HG02981 (cell line): ENCODE measurements around the gene ANKH.
"Not testable (repeated sequence)": the region's sequence is repeated elsewhere in the genome, so short reads cannot be mapped to it uniquely, and the experiment has no call there.

Experiments used
- ATAC-seq: cut with Tn5 transposase; IDR thresholded peaks from one replicate; pipeline ENCODE4 v1.9.1; 2021; ENCODE audit warnings: mild to moderate bottlenecking, moderate library complexity; ENCODE audit not compliant: unreplicated experiment

ANKH gene

DNA sequence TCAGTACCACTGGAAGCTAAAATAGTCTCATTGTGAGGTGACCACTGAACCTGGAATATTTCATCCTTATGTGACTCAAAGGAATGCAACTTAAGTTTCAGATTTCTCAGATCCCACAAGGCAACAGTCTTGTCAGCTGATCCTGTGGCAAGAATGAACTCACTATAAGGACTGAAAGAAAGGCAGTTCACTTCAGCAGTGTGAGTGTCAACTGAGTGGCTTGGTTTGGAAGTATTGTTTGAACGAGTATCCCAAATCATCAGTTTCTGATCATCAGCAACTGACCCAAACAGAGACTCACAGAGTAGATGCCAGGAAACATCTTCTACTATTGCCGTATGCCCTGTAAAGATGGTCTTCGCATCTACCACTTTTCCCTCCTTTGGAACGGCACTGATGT, 74.2 kb downstream of the ANKH start:
- not testable (repeated sequence) for ATAC-seq

DNA sequence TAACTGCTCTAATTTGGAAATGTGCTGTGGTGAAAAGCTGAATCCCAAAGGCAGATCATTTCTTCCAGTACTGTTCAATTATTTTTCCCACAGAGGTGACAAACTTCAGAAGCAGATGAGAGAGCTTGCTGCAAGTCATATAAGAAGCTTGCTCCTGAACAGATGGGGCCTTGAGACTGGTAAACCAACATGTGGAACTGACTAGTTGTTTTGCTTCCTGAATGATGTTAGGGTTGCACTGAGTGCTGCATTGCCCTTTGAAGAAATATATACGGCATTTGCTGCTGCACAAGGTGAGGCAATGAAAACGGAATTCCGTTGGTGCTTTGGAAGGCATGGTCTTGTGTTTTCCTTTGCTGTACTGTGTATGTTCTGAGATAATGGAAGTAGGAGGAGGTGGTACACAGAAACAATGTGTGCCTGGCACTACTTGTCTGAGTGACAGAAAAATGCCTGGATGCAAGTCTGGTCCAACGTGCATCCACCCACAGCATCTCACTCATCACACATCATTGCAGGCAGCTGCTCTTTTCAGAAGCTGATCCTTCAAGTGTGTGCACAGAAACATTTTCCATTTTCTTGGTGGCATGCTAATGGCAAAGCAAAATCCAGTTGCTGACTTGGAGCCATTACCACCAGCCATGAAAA, 76.9 kb downstream of the ANKH start:
- ATAC-seq, result no peak

- ATAC-seq, result no peak
Observed at GRCh38 chr5:14793851-14794250, 77.7 kb downstream of the ANKH start.

DNA sequence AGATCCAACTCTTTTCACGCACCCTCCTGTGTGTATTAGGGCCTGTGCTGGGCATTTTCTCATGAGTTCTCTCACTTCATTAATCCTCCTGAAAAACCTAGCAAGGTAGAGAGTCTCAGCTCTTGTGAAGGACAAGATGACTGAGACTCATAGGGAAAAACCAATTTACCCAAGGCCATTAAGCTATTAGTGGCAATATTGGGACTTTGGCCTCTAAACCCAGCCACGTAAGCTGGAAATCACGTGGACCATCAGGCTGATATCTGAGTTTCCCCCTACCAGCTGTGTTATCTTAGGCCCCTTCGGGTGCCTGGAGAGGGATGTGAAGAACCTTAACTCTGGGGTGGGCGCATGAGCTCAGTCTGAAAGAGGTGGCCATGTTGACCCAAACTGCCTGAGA, 80.7 kb downstream of the ANKH start:
- ATAC-seq, result no peak

DNA sequence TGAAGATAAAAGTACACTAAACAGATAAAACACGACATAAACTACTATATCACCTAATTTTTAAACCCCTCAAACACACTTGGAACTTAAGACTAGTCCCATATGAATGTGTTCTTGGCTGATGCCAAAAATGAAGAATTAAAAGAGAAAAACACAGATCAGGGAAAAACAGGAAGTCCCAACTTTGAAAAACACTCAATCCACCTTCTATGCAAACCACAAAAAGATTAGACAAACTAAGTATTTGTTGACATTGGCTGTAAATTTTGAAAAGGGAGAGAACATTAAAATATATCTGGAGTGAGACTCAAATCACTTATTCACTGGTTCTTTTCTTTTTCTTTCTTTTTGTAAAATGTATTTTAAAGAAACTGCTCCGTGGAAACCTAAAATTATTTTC, 81.4 kb downstream of the ANKH start:
- ATAC-seq, result no peak

DNA sequence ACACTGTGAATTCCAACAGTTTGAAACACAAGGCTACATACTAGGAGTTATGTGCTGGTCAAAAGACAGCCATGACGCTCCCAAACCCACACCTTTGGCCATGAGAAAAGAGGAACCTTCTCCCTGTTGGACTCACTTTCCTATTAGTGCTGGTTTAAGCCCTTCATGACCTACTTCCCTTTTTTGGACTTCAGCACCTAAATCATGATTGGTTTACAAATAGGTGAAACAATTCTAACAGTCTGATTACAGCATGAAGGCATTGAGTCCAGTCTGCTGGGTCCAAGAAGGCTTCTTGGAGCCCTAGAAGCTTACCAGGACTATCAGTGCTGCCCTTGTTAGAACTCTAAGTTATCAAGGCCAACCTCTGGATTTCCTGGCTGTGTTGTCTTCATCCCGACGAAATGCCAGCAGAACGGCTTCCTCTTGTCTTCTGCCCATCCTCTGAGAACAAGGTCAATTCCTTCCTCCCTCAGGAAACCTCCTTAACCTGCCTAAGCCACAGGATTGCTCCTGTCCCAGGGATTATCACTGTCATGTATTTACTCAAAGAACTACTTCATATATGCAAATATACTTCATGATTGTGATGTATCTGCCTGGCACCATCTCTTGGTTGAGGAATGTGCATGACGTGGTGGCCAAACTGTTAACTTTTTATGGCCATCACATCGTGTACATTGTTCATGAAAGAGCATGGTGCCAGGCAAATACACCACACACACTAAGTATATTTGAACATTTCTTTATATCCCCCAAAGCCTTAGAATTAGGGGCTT, 83.6 kb downstream of the ANKH start:
- ATAC-seq, result no peak

DNA sequence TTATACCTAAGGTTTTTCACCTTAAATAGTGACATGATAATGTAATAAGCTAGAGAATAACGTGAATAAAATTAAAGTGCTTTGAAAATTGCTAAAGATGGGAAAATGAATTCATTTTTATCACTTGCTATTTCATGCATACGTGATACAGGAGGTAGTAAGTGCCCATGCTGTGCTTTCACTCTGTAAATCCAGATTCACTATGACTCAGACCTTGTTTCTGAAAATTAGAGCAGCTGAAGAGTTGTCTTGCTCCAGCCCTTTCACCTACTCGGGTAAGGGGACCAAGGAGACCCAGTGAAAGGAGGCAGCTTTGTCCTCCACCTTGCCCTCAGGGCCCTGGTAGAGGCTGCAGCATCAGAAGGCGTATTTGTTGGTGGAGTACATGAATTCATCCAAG, 87.9 kb downstream of the ANKH start:
- peak; percentile 48 for ATAC-seq

GRCh38 chr5:14782591-14782990, 89.0 kb downstream of the ANKH start:
- no peak for ATAC-seq

- ATAC-seq, result no peak
Observed at GRCh38 chr5:14781106-14781505, 90.5 kb downstream of the ANKH start.

GRCh38 chr5:14779975-14780374, 91.6 kb downstream of the ANKH start:
- ATAC-seq, result no peak

DNA sequence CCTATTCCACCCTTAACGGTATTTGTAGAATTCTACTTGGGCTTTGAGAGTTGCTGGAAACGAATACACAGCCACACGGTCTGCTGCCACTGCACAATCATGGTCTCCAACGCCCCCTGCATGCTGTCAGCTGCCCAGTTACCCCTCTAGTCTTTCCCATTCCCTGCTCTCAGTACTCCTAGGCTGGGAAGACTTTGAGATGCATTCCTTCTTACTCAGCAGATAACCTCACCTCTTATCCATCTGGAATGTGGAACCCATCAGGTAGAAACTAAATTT, 92.8 kb downstream of the ANKH start:
- ATAC-seq, result no peak

DNA sequence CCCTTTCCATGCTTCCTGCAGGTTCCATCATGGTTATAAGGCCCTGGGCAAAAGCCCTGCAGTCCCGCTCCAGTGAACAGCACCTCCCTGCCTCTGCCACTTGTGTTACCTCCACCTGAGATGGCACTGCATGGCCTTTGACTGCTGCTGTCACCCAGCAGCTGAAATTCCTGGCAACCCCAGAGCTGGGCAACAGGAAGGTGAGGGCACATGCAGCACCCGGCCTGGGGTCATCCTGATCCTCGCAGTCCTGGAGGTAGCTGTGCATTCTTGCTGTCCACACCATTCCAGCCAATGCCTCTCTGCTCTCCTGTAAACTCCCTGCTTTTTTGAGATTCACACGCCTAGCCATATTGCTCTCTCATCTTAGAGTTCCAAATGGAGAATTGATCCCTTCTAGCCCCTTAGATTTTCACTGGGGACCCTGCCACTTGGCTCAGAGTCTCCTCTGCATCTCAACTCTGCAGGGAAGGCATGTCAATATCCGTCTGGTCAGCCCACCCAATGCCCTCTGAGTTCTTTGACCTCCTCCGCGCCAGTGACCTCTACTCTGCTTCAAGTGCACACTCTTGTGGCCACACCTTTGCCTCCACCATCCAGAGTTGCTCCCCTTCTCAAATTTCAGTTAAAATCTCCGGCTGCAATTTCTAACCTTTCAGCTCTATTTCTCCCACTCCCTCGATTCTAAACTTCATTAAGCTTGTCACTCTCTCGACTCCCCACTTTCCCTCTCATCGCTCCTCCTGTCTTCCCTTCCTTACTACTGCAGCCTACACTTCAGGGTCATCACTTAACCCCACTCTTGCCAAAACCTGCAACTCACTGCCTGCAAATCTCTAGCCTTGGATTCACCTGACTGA, 93.4 kb downstream of the ANKH start:
- ATAC-seq, result no peak

DNA sequence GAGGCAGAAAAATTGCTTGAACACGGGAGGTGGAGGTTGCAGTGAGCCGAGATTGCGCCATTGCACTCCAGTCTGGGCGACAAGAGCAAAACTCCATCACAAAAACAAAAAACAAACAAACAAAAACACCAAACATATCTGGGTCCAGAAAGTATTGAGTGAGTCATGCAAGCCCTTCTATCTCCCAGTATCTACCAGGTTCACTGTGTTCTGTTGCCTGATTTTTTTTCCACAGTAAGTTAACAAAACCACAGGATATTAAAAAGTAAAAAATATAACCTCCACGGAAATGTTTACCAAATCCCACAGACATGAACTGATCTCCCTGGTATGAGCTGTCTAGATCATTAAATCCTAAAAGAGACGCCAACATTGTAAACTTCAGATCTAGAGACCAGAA, 94.4 kb downstream of the ANKH start:
- no peak for ATAC-seq

DNA sequence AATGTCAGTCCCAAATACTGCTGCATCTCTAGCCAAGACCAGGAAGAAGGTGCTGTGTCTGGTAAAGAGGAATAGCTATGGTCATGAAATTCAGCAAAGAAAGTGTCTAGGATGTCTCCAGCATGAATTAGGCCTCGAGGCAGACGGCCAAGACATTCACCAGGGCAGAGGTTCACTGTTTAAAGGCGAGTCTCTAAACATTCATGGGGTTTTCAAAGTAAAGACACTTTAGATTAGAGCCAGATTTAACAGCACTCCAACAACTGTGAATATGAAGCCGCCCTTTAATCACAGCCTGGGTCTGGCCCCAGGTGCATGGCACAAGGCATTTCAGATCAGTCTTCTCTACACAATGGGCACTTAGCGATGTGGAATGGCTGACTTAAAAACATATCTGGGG, 95.0 kb downstream of the ANKH start:
- ATAC-seq, result no peak

- ATAC-seq, result no peak
Observed at GRCh38 chr5:14775857-14776256, 95.7 kb downstream of the ANKH start.

DNA sequence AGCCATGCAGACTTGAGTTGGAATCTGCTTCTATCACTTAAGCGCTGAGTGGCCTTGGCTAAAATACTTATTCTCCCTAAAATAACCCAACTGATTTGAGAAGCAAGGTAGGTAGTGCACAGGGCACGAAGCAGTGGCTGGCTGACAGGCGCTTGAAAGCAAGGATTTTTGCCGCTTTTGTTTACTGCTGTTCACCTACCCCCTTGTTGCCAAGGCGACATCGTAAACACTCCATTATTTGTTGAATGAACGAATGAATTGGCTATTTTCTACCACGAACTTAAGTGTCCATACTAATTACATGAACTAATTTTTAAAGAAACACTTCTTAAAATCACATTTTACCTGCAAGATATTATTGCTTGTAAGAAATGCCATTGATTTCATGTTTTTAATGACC, 98.0 kb downstream of the ANKH start:
- ATAC-seq, result no peak

GRCh38 chr5:14771972-14772371, 99.6 kb downstream of the ANKH start:
- no peak for ATAC-seq

- ATAC-seq, result no peak
Observed at GRCh38 chr5:14771189-14771588, 100.4 kb downstream of the ANKH start.

GRCh38 chr5:14768508-14769365, 102.8 kb downstream of the ANKH start:
- ATAC-seq, result no peak

DNA sequence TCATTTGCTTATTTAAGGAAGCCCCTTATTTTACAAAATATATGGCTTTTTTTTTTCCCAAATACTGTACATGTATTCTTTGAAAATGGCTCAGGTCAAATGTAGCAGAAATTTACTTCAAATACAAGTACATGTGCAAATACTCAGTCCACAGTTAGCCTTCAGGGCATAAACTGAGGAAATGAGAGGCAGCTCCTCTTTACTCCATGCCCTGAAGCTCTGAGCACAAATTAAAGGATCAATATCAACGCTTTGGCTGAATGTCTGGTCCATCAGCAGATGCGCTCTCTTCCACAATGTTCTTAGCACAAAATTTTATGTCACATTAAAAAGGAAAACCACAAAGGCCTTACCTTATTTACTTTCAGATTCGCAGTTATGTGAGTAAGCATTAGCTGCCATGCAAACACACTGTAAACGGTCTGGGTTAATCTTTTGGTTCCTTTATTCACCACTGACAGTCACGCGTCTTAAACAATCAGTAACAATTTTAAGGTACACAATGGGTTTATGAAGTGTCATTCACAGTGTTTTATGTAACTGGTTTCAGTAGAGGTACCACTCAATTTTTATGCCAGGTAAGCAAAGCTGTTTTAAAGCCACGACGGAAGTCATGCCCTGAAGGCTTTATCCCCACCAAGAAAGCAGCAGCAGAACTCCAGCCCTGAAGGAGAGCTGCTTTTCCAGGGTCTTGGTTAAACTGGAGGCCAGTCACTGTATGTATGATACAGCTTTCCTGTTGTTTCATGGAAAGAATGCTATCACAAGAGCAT, 103.7 kb downstream of the ANKH start:
- no peak for ATAC-seq
